HL-60 (cell line): ENCODE results near the gene TCTN3.
"Not testable (repeated sequence)": the region's sequence is repeated elsewhere in the genome, so short reads cannot be mapped to it uniquely, and the experiment has no call there.

Experiments
- DNase-seq, 2 experiments: peaks; one replicate each; pipeline ENCODE4 v3.0.0-alpha.2; 2010 to 2020; ENCODE audit warnings: low read depth in 1 of 2, low spot score in 1 of 2
- H3K27ac ChIP-seq: fragments of 250-450 bp; sonication (Bioruptor Pico); replicated peaks from 2 replicates; pipeline ENCODE4 v1.5.1; 2020; ENCODE audit warnings: mild to moderate bottlenecking, moderate library complexity
- H3K27me3 ChIP-seq: fragments of 250-450 bp; sonication (Bioruptor Pico); 2 replicates; pipeline ENCODE4 v1.5.1; 2021; ENCODE audit warnings: mild to moderate bottlenecking, moderate library complexity; ENCODE audit not compliant: insufficient read depth, poor library complexity, severe bottlenecking
- H3K4me3 ChIP-seq: replicated peaks from 2 replicates; pipeline ENCODE4 v1.5.1; 2011; ENCODE audit warnings: mild to moderate bottlenecking, control low read depth, low read length; ENCODE audit not compliant: insufficient read depth
- GABPA ChIP-seq: IDR thresholded peaks from 2 replicates; pipeline ENCODE4 v1.6.1; 2012; ENCODE audit warnings: low read depth
- POLR2AphosphoS5 ChIP-seq: IDR thresholded peaks from 2 replicates; pipeline ENCODE4 v1.6.1; 2012; ENCODE audit warnings: low read depth
- SPI1 ChIP-seq: IDR thresholded peaks from 2 replicates; pipeline ENCODE4 v1.6.1; 2012; ENCODE audit warnings: low read depth, mild to moderate bottlenecking, borderline replicate concordance
- TF ChIP-seq, protein P1 (sequence below): IDR thresholded peaks from one replicate; pipeline ENCODE4 v1.5.1; 2011; ENCODE audit warnings: low read length, control low read depth, inconsistent platforms; ENCODE audit not compliant: insufficient read depth
- TF ChIP-seq, protein P2 (sequence below): IDR thresholded peaks from 2 replicates; pipeline ENCODE4 v1.6.1; 2012; ENCODE audit warnings: low read depth; ENCODE audit not compliant: insufficient replicate concordance

TCTN3 gene

DNA sequence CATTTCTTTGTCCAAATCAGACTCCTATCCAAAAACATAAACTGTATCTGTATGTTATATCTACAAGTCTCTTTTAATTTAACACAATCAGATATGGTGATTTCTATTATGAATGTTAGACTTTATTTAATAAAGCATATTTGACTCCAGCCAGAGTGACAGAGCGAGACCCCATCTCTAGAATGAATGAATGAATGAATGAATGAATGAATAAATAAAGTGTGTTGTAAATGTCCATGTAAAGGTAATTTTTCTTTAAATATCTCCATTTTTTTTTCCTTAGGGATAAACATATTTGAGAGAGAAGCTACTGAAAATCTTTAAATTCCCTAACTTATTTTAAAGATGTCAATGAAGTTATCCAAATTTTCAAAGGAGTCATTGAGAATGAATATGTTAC, 19.1 kb downstream of the TCTN3 start:
- TF ChIP-seq GABPA, result no peak
- TF ChIP-seq, protein P1, sequence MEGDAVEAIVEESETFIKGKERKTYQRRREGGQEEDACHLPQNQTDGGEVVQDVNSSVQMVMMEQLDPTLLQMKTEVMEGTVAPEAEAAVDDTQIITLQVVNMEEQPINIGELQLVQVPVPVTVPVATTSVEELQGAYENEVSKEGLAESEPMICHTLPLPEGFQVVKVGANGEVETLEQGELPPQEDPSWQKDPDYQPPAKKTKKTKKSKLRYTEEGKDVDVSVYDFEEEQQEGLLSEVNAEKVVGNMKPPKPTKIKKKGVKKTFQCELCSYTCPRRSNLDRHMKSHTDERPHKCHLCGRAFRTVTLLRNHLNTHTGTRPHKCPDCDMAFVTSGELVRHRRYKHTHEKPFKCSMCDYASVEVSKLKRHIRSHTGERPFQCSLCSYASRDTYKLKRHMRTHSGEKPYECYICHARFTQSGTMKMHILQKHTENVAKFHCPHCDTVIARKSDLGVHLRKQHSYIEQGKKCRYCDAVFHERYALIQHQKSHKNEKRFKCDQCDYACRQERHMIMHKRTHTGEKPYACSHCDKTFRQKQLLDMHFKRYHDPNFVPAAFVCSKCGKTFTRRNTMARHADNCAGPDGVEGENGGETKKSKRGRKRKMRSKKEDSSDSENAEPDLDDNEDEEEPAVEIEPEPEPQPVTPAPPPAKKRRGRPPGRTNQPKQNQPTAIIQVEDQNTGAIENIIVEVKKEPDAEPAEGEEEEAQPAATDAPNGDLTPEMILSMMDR, result no peak
- TF ChIP-seq SPI1, result no peak
- TF ChIP-seq, protein P2, sequence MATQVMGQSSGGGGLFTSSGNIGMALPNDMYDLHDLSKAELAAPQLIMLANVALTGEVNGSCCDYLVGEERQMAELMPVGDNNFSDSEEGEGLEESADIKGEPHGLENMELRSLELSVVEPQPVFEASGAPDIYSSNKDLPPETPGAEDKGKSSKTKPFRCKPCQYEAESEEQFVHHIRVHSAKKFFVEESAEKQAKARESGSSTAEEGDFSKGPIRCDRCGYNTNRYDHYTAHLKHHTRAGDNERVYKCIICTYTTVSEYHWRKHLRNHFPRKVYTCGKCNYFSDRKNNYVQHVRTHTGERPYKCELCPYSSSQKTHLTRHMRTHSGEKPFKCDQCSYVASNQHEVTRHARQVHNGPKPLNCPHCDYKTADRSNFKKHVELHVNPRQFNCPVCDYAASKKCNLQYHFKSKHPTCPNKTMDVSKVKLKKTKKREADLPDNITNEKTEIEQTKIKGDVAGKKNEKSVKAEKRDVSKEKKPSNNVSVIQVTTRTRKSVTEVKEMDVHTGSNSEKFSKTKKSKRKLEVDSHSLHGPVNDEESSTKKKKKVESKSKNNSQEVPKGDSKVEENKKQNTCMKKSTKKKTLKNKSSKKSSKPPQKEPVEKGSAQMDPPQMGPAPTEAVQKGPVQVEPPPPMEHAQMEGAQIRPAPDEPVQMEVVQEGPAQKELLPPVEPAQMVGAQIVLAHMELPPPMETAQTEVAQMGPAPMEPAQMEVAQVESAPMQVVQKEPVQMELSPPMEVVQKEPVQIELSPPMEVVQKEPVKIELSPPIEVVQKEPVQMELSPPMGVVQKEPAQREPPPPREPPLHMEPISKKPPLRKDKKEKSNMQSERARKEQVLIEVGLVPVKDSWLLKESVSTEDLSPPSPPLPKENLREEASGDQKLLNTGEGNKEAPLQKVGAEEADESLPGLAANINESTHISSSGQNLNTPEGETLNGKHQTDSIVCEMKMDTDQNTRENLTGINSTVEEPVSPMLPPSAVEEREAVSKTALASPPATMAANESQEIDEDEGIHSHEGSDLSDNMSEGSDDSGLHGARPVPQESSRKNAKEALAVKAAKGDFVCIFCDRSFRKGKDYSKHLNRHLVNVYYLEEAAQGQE, result no peak
- no peak for TF ChIP-seq POLR2AphosphoS5
- Histone ChIP-seq H3K27me3 (no peaks in the 10 kb centered on the region), H3K4me3 (no peak overlapping the region), H3K27ac (no peak overlapping the region)
- no peak for DNase-seq

DNA sequence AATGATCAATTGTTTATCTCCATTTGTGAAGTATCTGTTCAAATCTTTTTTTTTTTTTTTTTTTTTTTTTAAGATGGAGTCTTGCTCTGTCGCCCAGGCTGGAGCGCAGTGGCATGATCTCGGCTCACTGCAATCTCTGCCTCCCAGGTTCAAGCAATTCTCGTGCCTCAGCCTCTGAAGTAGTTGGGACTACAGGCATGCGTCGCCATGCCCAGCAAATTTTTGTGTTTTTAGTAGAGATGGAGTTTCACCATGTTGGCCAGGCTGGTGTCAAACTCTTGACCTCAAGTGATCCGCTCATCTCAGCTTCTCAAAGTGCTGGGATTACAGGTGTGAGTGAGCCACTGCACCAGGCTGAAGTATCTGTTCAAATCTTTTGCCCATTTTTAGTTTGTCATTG, 21.1 kb downstream of the TCTN3 start:
- DNase-seq, H3K27ac ChIP-seq: not testable (repeated sequence)

DNA sequence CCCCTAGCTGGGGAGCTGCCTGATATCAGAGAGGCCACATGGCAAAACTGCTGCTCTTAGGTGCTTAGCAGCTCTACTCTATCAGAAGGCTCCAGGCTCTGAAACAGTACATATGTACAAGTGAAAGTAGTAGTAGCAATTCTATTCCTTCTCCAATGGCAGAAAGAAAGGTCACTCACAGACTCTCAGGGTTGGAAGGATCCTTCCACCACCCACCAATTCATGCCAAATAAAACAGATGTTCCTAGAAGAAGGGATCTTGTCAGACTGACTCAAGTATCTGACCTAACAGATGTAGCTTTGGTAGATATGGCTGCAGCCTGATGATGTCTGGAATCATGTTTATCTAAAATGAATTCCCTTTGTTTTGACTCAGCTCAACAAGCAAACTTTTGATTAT, 29.2 kb downstream of the TCTN3 start:
- no peak for DNase-seq
- Histone ChIP-seq H3K27ac (no peak overlapping the region), H3K4me3 (no peak overlapping the region), H3K27me3 (no peaks in the 10 kb centered on the region)
- TF ChIP-seq SPI1 (no peak), GABPA (no peak), POLR2AphosphoS5 (no peak)
- TF ChIP-seq, protein P2, result no peak
- TF ChIP-seq, protein P1, result no peak

More for the DNA sequence above, 21.1 kb downstream of the TCTN3 start:
- not testable (repeated sequence) for H3K4me3 ChIP-seq, H3K27me3 ChIP-seq

DNA sequence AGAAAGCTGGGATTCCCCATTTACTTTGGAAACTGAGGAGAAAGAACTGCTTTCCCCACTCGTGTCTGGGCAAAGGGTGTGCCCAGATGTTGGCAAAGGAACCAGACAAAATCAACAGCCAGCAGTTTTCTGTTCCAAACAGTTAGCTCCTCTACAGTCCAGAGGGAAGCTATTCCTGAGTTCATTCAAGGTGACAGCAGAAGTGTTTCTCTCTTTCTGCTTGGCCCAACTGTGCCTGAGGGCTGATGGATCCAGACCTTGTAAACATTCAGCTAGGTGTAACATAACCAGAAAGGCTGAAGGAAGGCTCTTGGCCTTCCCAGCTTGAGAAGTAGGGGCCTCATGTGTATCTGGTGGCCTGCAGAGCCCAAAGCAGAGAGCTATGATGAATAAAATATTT, 30.2 kb downstream of the TCTN3 start:
- TF ChIP-seq POLR2AphosphoS5 (no peak), GABPA (no peak), SPI1 (no peak)
- TF ChIP-seq, protein P2, result no peak
- TF ChIP-seq, protein P1, result no peak
- no peak for DNase-seq
- no peaks in the 10 kb centered on the region for H3K27me3 ChIP-seq
- no peak overlapping the region for H3K4me3 ChIP-seq
- no peak overlapping the region for H3K27ac ChIP-seq
